HCT116 (cell line): ENCODE measurements around the gene CYBB. TPM values are rescaled to one million over a fixed set of nuclear protein-coding genes. Genes with fewer than 3 reads are reported as not detected.

Experiments
- ATAC-seq: fragments of 200-7000 bp; cut with Tn5 transposase; 2 replicates; pipeline ENCODE4 v1.9.1; 2020; ENCODE audit warnings: mild to moderate bottlenecking, moderate library complexity
- BruUV-seq: library from RNA; stranded (reverse); fragments of 400-500 nt; replicated peaks from 2 replicates; lab custom pipeline; 2021; lab: Mats Ljungman, UMichigan
- CTCF ChIA-PET: fragments of 300-600 bp; sonication (Branson Sonifier 250); formaldehyde crosslinking; loops from one replicate; lab custom pipeline; 2021; ENCODE audit warnings: antibody characterized with exemption; lab: Charles Lee
- POLR2A ChIA-PET: fragments of 300-600, 350-600 bp; sonication (Branson Sonifier 250); formaldehyde crosslinking; loops from one replicate; lab custom pipeline; 2021; ENCODE audit warnings: antibody characterized with exemption; lab: Charles Lee
- RAD21 ChIA-PET, 2 experiments: fragments of 300-600 bp; sonication (Branson Sonifier 250); formaldehyde crosslinking; loops; one replicate each; lab custom pipeline; 2023; ENCODE audit warnings: low total read pairs in 2 of 2; ENCODE audit not compliant: uncharacterized antibody in 2 of 2, unreplicated experiment in 2 of 2, low non-redundant PET in 1 of 2; lab: Charles Lee
- DNase-seq: peaks from one replicate; pipeline ENCODE4 v3.0.0-alpha.2; 2010; ENCODE audit warnings: low read depth, low spot score
- H2AFZ ChIP-seq: fragments of 200-600 bp; shearing (Covaris generic), sonication (generic); 2 replicates; pipeline ENCODE4 v1.6.1; 2017; ENCODE audit warnings: low read depth, mixed run types, mixed read lengths, antibody characterized with exemption, low read length; ENCODE audit not compliant: poor library complexity, severe bottlenecking
- H3K27ac ChIP-seq: 2 replicates; pipeline ENCODE4 v1.5.1; 2012; ENCODE audit warnings: low read depth, low read length
- H3K27me3 ChIP-seq: fragments of 200-600 bp; sonication (generic); 2 replicates; pipeline ENCODE4 v1.6.1; 2016; ENCODE audit warnings: mixed run types, low read length, mixed read lengths; ENCODE audit not compliant: insufficient read depth
- H3K36me3 ChIP-seq, 2 experiments: fragments of 200-500 bp in 1 of 2; fragments of 200-600 bp in 1 of 2; sonication (Bioruptor generic) in 1 of 2; sonication (generic) in 1 of 2; 2 replicates each; pipeline versions ENCODE4 v1.5.1 to v1.6.1; 2014 to 2016; ENCODE audit warnings: low read length in 2 of 2, inconsistent platforms in 1 of 2, mixed read lengths in 1 of 2, mixed run types in 1 of 2; ENCODE audit not compliant: insufficient read depth in 2 of 2, control insufficient read depth in 1 of 2
- H3K4me1 ChIP-seq, 2 experiments: fragments of 200-600 bp in 1 of 2; sonication (generic) in 1 of 2; 2 replicates each; pipeline versions ENCODE4 v1.5.1 to v1.6.1; 2012 to 2017; ENCODE audit warnings: low read length in 2 of 2, inconsistent platforms in 1 of 2, mild to moderate bottlenecking in 1 of 2, mixed read lengths in 1 of 2, mixed run types in 1 of 2, moderate library complexity in 1 of 2; ENCODE audit not compliant: insufficient read depth in 2 of 2, control insufficient read depth in 1 of 2
- H3K4me2 ChIP-seq: fragments of 200-600 bp; sonication (generic); 2 replicates; pipeline ENCODE4 v1.6.1; 2017; ENCODE audit warnings: mixed run types, low read length, mixed read lengths
- H3K4me3 ChIP-seq, 2 experiments: fragments of 200-600 bp in 1 of 2; sonication (generic) in 1 of 2; replicated peaks in 1 of 2; 2 replicates each; pipeline ENCODE4 v1.5.1; 2011 to 2016; ENCODE audit warnings: low read length in 2 of 2, control low read depth in 1 of 2, low read depth in 1 of 2, mild to moderate bottlenecking in 1 of 2, mixed read lengths in 1 of 2, mixed run types in 1 of 2
- H3K79me2 ChIP-seq: fragments of 200-600 bp; sonication (generic); 2 replicates; pipeline ENCODE4 v1.6.1; 2017; ENCODE audit warnings: mild to moderate bottlenecking, mixed run types, low read length, moderate library complexity, mixed read lengths; ENCODE audit not compliant: insufficient read depth
- H3K9ac ChIP-seq: fragments of 200-600 bp; sonication (generic); 2 replicates; pipeline ENCODE4 v1.6.1; 2016; ENCODE audit warnings: low read length, mixed read lengths
- H3K9me2 ChIP-seq: fragments of 200-600 bp; sonication (generic), shearing (Covaris generic); 2 replicates; pipeline ENCODE4 v1.6.1; 2017; ENCODE audit warnings: mixed run types, mild to moderate bottlenecking, moderate library complexity; ENCODE audit not compliant: insufficient read depth
- H3K9me3 ChIP-seq, 2 experiments: fragments of 200-500 bp in 1 of 2; fragments of 200-600 bp in 1 of 2; sonication (Bioruptor generic) in 1 of 2; sonication (generic) in 1 of 2; 2 replicates each; pipeline ENCODE4 v1.6.1; 2014 to 2017; ENCODE audit warnings: low read length in 2 of 2, mixed read lengths in 2 of 2, inconsistent platforms in 1 of 2, low read depth in 1 of 2, mild to moderate bottlenecking in 1 of 2, mixed run types in 1 of 2, moderate library complexity in 1 of 2; ENCODE audit not compliant: control insufficient read depth in 1 of 2, insufficient read depth in 1 of 2
- H4K20me1 ChIP-seq: fragments of 200-600 bp; sonication (generic), shearing (Covaris generic); 2 replicates; pipeline ENCODE4 v1.6.1; 2017; ENCODE audit warnings: mixed run types, mild to moderate bottlenecking, moderate library complexity; ENCODE audit not compliant: insufficient read depth
- CBX3 ChIP-seq: IDR thresholded peaks from 2 replicates; pipeline ENCODE4 v1.6.1; 2012; ENCODE audit warnings: low read depth
- ELF1 ChIP-seq: IDR thresholded peaks from 2 replicates; pipeline ENCODE4 v1.6.1; 2012; ENCODE audit warnings: low read depth, borderline replicate concordance
- EZH2 ChIP-seq: fragments of 200-600 bp; sonication (generic); IDR thresholded peaks from 2 replicates; pipeline ENCODE4 v1.6.1; 2017; ENCODE audit warnings: antibody characterized with exemption, mixed run types
- FOSL1 ChIP-seq: IDR thresholded peaks from 2 replicates; pipeline ENCODE4 v1.6.1; 2012; ENCODE audit warnings: low read depth
- POLR2A ChIP-seq: IDR thresholded peaks from 2 replicates; pipeline ENCODE4 v1.7.0; 2011; ENCODE audit warnings: borderline replicate concordance; ENCODE audit not compliant: insufficient read depth, insufficient read length; ENCODE audit errors: extremely low read depth
- POLR2AphosphoS5 ChIP-seq: IDR thresholded peaks from 2 replicates; pipeline ENCODE4 v1.6.1; 2011; ENCODE audit warnings: mild to moderate bottlenecking, low read depth, low read length, moderate library complexity
- RAD21 ChIP-seq: IDR thresholded peaks from 2 replicates; pipeline ENCODE4 v1.6.1; 2012; ENCODE audit warnings: low read depth, mild to moderate bottlenecking
- SIN3A ChIP-seq: IDR thresholded peaks from 2 replicates; pipeline ENCODE4 v1.6.1; 2012; ENCODE audit warnings: low read depth
- ZBTB33 ChIP-seq: IDR thresholded peaks from 2 replicates; pipeline ENCODE4 v1.6.1; 2011; ENCODE audit warnings: mild to moderate bottlenecking, low read length, moderate library complexity; ENCODE audit not compliant: insufficient replicate concordance; ENCODE audit errors: extremely low read depth
- ZFX ChIP-seq: fragments of 450-650 bp; IDR thresholded peaks from 2 replicates; pipeline ENCODE4 v1.6.1; 2017
- ZNF274 ChIP-seq: fragments of 200-500 bp; sonication (Bioruptor generic); IDR thresholded peaks from 2 replicates; pipeline ENCODE4 v1.6.1; 2014; ENCODE audit warnings: mild to moderate bottlenecking, low read depth, low read length, inconsistent platforms
- intact Hi-C: fragments of 100-400 bp; cut with micrococcal nuclease; formaldehyde crosslinking; loops from 2 replicates; pipeline ENCODE4 v1.10.0; 2022
- total RNA-seq: library from RNA; stranded (reverse); gene quantifications from one replicate; pipeline ENCODE4 v1.2.1, GENCODE V29; 2021; ENCODE audit not compliant: unreplicated experiment

Gene CYBB
- total RNA-seq, 1 experiment from 2014 or later = 0.59 TPM

- CTCF ChIA-PET = no interaction called here
- no peak overlapping the region for H3K4me3 ChIP-seq
- no peaks in the 10 kb centered on the region for H3K27me3 ChIP-seq
- RAD21 ChIA-PET = no interaction called here
- ATAC-seq (no peak), DNase-seq (no peak)
- intact Hi-C loops = no loop called here
- no peak for TF ChIP-seq FOSL1
- no peak for TF ChIP-seq ZNF274
- no peak for TF ChIP-seq ZFX
- no peak for TF ChIP-seq ELF1
- TF ChIP-seq POLR2AphosphoS5 = no peak
- no peaks in the 10 kb centered on the region for H3K4me1 ChIP-seq
- POLR2A ChIA-PET = no interaction called here
- no peaks in the 10 kb centered on the region for H3K79me2 ChIP-seq
- no peak overlapping the region for H3K9ac ChIP-seq
- no peak overlapping the region for H3K27ac ChIP-seq
- no TSS peak for BruUV-seq
- no peaks in the 10 kb centered on the region for H3K9me2 ChIP-seq
- H3K36me3 ChIP-seq = no peaks in the 10 kb centered on the region
- H3K9me3 ChIP-seq = no peaks in the 10 kb centered on the region
- no peak overlapping the region for H2AFZ ChIP-seq
- H4K20me1 ChIP-seq = no peaks in the 10 kb centered on the region
- no peak overlapping the region for H3K4me2 ChIP-seq
These were observed 80.9 kb downstream of the CYBB start for GRCh38 chrX:37860721-37861120.

- Histone ChIP-seq H3K4me1 (no peaks in the 10 kb centered on the region), H3K79me2 (no peaks in the 10 kb centered on the region), H3K36me3 (no peaks in the 10 kb centered on the region), H3K27me3 (no peaks in the 10 kb centered on the region), H3K9me3 (no peaks in the 10 kb centered on the region), H3K27ac (no peak overlapping the region), H3K4me3 (no peak overlapping the region), H2AFZ (no peak overlapping the region), H3K9me2 (no peaks in the 10 kb centered on the region), H3K4me2 (no peak overlapping the region), H4K20me1 (no peaks in the 10 kb centered on the region), H3K9ac (no peak overlapping the region)
- RAD21 ChIA-PET = no interaction called here
- ATAC-seq (no peak), DNase-seq (no peak)
- intact Hi-C loops = no loop called here
- BruUV-seq = no TSS peak
- CTCF ChIA-PET = no interaction called here
- POLR2A ChIA-PET = no interaction called here
- TF ChIP-seq ZBTB33 (no peak), CBX3 (no peak), POLR2A (no peak), EZH2 (no peak), RAD21 (no peak), SIN3A (no peak)
These were observed 83.0 kb downstream of the CYBB start for GRCh38 chrX:37862851-37863250.

Other genes starting within 250 kb of the CYBB start
- gene LANCL3, start 208.4 kb upstream of the CYBB start, total RNA-seq = 2.4 TPM
- 2.6 TPM for gene XK, start 94.3 kb upstream of the CYBB start, total RNA-seq
- 20.9 TPM for gene DYNLT3, start 67.5 kb downstream of the CYBB start, total RNA-seq
- gene SYTL5, start 226.5 kb downstream of the CYBB start, total RNA-seq = 0.20 TPM